ENCODE results near the gene METTL16.

Gene METTL16

DNA sequence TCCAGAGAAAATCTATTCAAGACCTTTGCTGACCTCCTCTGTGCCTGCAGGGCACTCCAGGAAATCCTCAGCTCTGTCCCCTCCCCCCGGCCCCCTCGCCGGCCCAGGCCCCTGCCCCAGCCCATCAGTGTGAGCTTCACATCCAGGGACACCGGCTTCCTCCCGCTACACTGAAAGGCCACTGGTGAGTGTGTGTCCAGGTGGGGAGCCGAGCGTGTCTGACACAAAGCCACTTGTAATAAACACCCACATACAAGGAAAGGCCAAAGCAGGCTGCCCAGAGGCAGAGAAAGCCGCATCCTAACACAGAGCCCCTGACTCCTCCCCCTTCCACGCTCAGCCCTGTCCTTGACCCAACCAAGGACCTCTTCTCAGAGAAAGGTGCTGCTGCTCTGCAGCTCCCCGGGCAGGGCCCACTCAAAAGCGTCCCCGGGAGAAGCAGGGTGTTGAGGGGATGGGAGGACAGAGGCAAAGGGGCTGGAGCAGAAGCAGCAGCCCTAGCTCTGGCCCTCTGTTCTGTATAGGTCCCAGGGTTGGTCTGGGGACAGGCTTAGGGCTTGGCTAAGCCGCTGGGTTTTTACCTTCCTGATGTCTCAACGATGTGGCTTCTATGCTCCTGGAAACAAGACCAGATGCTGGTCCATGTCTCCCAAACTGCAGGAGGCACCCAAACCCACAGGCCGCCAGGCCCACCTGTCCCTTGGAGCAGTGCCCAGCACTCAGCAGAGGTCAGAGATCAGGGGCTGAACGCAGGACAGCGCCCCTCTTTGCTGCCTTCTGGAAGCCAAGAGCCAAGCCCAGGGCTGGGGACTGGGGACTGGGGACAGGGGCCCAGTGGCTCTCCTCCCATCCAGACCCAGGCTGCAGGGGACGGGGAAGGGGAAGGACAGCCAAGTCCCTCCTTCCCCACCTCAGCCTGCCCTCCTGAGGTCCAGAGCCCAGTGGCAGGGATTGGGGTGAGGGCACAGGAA lies 126.2 kb downstream of the METTL16 start:
- in situ Hi-C loops (cut with MboI; ENCODE audit: low sequenced_read_pairs), result no loop called here

DNA sequence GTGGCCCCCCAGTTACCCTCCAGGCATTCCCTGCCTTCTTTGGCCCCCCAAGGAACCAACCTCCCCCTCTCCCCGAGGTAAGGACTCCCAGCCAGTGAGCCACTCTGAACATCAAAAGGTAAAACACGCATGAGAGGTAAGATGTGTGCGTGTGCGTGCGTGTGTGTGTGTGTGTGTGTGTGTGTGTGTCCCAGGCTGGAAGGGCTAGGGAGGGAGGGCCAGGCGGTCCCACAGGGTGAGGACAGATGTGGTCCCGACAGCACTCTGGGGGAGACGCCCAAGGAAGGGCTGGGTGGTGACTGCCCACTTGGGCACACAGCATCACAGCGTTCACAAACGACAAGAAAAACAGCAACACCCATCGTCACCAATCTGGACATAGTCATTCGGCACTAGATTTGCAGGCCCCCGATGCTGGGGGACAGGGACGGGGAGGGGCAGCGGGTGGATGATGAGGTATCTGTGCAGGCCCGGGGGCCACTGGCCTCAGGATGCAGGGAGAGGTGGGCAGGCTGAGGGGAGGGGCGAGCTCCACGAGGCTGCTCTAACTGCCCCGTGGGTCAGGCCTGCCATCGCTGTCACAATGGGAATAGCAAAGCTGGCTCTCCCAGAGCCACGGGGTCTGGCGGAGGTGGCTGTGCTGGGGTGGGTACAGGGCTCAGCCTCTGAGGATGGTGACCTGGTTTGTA lies 127.1 kb downstream of the METTL16 start:
- in situ Hi-C loops (cut with MboI; ENCODE audit: low sequenced_read_pairs), result no loop called here

DNA sequence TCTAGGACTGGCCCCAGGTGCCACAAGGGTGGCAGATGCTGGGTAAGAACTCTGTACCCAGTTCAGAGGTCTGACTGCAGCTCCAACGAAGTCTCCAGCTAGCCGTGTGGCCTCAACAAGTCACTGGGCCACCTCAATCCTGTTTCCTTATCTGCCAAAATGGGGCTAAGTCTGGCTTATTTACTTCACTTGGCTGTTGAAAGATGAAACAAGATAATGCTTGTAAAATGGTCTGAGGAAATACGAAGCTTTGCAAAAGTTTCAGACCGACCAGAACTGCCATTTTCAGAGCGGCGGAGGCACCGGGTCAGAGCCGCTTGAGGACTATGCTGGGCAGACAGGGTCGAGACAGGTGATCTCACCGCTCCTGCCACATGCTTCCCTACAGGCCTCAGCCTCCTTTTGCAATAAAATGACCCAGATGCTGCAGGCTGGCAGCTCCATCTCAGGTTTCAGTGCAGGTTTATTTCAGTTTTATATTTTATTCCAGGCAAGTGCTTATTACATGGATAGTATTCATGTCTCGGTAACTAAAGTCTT lies 128.0 kb downstream of the METTL16 start:
- in situ Hi-C loops (cut with MboI; ENCODE audit: low sequenced_read_pairs), result no loop called here

DNA sequence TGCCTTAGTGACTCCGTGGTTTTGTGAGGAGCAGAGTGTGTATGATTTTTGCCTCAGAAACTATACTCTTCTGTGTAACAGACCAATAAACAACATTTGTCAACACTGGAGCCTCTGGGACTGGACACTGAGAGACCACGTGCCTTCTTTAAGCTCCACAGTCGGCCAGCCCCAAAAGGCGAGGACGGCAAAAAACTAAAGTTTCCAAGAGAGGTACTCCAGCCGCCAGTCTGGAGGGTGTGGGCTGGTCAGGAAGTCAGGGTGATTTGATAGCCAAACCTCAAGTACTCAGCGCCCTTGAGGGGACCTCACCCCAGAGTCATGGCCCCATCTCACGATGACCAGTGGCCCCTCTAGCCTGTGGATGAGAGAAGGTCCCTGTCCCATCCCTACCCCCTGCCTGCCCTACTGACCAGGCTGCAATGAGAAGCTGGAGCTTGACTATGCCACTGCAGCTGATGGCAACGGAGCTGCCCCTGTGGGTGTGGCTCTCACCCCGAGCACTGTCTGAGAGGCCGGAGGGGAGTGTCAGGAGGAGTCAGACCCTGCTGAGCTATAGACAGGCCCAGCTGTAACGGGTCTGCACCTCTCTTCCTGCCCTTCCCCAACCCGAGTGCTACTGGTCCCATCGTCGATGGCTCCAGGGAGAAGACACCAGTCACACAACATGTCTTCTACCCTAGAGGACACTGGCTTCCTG lies 130.6 kb downstream of the METTL16 start:
- in situ Hi-C loops (cut with MboI; ENCODE audit: low sequenced_read_pairs), result no loop called here

DNA sequence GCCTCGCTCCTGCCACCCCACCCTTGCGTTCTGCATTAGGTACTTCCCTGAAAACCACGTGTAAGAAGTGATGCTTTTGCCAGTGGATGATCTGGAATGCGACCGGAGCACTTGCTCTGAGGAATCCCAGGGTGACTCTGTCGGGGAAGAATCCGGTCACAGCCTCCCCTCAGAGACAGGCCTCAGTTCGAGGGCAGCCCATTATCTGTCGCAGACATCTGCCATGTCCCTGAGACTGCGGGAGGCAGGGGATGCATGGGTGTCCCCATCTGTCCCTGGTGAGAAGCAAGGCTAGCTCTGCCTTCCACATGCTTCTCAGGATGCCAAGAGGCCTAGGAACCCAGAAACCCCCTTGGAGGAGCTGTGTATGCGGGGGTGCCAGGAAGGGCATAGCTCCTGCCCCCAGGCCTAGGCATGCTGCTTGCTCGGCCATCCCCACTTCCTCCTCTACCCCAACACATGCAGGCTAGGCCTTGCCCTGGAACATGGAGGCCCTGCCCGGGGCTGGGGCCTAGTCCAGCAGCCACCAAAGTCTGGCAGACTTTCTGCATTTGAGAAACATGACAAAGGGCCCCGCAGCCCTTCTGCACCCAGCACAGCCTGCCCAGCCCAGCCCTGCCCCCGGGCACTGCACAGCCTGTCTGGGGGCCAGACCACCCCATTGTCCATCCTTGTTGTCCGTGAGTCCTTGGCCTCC lies 131.3 kb downstream of the METTL16 start:
- in situ Hi-C loops (cut with MboI; ENCODE audit: low sequenced_read_pairs), result no loop called here

DNA sequence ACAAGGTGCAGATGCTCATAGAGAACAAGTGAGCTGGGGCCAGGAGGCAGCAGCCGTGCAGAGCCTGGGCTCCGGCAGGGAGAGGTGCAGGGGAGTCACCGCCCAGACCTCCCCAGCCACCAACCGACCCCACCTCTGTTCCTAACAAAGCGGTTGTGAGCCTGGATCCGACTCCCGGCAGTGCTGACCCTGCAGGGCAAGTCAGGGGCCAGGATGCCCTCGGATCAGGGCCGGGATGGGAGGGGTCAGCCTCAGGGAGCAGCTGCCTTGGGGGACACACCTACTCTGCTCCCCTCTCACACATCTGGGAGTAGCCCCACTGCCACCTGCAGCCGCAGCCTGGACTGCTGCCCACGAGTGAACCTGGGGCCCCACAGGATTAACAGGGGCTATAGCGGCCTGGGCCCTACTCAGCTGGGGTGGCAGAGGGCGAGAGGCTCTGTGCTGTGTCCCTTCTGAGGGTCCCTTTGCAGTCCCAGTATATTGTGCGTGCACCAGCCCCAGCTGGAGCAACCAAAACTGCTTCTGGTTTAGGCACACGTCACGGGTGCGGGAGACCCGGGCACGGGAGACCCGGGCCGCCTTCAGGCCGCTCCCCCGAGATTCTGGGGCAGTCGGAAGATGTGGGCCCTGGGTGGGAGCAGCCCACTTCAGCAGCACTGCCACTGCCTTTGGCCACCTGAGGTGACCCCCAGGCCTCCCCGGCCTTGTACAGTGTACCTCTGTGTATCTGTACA lies 132.0 kb downstream of the METTL16 start:
- in situ Hi-C loops (cut with MboI; ENCODE audit: low sequenced_read_pairs), result no loop called here

DNA sequence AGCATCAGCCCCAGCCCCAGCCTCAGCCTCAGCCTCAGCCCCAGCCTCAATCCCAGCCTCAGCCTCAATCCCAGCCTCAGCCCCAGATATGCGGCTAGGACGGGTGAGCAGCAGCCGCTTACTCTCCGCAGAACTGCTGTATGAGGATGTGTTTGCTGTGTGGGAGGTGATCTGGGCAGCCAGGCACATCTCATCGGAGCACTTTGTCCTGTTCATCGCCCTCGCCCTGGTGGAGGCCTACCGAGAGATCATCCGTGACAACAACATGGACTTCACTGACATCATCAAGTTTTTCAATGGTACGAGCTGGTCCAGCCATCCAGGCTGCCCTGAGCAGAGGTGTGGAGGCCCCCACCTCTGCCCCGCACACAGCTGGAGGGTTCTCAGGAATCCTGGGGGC lies 132.8 kb downstream of the METTL16 start:
- in situ Hi-C loops (cut with MboI; ENCODE audit: low sequenced_read_pairs), result no loop called here

DNA sequence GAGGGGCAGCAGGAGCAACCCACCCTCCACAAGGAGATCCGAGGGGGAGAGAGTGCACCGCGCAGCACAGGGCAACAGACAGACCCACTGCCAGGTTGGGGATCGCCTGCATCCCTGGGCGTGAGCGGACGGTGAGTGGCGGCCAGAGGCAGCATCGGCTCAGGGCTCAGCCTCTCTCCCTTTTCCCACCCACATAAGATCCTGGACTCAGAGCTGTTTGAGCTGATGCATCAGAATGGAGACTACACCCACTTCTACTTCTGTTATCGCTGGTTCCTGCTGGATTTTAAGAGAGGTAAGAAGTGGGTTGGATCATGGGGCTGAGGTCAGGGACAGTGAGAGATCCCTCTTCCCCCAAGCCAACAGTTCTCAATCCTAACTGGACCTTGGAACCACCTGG lies 134.0 kb downstream of the METTL16 start:
- in situ Hi-C loops (cut with MboI; ENCODE audit: low sequenced_read_pairs), result no loop called here

DNA sequence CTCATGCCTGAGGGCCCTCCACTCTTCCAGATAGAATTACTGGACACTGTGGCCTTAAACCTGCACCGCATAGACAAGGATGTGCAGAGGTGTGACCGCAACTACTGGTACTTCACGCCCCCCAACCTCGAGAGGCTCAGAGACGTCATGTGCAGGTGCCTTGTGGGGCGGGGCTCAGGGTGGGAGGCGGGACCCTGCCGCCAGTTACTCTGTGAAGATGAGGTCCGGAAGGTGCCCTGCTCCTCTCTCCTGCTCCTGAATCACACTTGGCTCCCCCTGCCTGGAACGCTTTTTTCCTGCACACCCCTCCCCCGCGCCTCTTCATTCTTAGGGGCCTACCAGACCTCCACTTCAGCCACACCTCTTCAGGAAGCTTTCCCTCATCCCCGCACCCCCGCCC lies 135.6 kb downstream of the METTL16 start:
- in situ Hi-C loops (cut with MboI; ENCODE audit: low sequenced_read_pairs), result no loop called here

DNA sequence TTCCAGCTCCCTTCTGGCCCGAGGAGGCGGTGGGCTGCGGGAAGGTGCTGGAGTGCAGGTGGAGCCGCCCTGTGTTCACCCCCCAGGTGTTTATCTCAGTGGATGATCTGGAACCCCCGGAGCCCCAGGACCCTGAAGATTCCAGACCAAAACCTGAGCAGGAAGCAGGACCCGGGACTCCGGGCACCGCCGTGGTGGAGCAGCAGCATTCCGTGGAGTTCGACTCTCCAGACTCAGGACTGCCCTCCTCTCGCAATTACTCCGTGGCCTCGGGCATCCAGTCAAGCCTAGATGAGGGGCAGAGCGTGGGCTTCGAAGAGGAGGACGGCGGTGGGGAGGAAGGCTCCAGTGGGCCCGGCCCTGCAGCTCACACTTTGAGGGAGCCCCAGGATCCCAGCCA lies 136.3 kb downstream of the METTL16 start:
- in situ Hi-C loops (cut with MboI; ENCODE audit: low sequenced_read_pairs), result no loop called here

DNA sequence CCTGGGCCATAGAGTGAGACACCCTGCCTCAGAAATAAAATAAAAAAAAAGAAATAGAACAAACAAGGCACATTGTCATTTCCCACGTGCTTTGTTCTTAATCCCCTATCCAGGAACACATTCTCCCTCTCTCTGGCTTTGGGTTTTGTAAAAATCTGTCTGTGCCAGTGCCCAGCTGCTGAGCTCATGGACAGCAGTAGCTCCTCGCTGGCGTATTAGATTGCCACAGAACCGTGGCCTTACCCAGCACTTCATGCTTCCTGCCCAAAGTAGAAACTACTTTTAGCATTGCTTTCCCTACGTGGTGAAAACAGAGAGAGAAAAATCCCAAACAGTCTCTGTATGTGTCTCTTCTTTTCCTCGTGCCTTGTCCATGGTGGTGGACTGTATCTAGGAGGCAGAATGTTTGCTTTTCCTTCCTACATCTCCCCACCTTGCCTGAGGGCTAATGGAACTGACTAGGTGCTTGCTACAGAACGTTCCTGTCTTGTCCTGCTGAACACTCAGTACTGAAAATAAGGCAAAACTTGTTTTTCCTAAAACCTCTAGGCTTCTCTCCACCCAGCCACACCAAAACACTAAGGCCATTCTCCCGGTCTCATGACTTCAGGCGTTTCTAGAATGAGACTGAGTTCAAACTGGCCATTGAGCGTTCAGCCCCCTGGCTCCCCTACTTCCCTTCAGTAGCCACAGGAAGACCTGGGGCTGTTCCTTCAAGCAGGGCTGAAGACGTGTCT lies 137.0 kb downstream of the METTL16 start:
- in situ Hi-C loops (cut with MboI; ENCODE audit: low sequenced_read_pairs), result no loop called here

DNA sequence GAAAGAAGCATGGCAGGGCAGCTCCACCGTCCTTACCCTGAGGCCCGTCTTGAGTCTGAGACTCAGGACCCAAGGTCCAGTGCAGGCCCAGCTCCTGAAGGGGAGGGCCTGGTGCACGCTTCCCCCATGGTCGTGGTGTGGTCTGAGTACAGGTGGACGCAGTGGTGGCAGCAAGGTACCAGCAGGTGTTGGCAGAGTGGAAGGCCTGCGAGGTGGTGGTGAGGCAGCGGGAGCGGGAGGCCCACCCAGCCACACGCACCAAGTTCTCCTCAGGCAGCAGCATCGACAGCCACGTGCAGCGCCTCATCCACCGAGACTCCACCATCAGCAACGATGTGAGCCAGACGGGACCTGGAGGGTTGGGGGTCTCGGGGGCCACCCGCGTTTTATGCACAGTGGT lies 138.5 kb downstream of the METTL16 start:
- in situ Hi-C loops (cut with MboI; ENCODE audit: low sequenced_read_pairs), result no loop called here

DNA sequence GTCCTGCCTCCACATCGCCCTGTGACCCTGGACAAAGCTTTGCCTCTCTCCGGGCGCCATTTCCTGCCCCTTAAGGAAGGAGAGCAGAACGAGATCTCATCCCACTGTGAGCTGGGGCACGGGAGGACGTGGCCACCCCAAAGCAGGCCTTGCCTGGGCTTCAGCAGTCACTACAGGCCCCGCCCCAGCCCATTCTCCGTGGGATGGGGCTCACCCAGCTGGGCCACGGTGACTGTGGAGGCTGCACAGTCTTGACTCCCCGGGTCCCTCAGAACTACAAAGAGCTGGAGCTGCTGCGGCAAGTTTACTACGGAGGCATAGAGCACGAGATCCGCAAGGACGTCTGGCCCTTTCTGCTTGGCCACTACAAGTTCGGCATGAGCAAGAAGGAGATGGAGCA lies 139.0 kb downstream of the METTL16 start:
- in situ Hi-C loops (cut with MboI; ENCODE audit: low sequenced_read_pairs), result no loop called here

DNA sequence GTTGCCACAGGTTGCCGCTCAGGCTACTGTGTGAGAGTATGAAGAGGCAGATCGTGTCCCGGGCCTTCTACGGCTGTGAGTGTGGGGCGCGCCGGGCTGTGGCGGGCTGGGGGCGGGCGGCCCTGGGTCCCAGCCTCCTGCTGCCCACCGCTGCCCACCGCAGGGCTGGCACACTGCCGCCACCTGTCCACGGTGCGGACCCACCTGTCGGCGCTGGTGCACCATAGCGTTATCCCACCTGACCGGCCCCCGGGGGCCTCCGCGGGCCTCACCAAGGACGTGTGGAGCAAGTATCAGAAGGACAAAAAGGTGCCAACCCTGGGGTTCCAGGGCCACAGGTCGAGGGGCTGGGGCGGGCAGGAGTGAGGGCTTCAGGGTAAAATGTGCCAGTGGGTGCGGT lies 139.5 kb downstream of the METTL16 start:
- in situ Hi-C loops (cut with MboI; ENCODE audit: low sequenced_read_pairs), result no loop called here

DNA sequence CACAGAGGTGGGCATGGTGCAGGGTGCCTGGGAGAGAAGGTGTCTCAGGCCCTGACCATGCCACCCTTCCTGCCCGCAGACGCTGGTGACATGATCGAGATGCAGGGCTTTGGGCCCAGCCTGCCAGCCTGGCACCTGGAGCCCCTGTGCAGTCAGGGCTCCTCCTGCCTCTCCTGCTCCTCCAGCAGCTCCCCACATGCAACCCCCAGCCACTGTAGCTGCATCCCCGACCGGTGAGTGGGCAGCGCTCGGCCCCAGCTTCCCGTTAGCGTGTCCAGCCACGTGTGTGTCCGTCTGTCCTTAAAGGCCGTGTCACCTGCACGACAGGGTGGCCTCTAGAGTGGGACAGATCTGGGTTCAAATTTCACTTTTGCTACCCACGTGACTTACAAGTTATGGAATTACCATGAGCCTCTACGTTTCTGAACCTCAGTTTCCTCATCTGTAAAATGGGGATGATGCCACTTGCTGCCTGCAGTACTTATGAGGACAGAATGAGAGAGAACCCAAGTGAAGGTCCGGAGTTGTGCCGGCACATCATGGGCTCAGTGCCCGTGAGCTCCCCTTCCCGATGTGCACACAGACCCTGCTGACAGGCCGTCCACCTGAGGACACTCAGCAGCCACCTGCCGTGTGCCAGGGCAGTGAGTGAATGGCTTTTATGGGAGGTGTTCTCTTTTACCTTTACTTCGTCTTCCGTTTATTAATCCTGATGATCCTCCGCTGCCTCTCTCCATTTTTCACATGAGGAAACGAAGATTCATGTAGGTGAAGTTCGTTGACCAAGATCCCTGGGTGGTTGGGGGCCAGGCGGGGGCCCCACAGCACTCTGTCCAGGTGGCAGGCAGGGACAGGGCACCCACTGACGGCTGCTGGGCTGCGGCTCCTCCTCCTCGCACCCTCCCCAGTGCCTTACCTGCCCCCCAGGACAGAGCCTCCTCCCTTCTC lies 140.2 kb downstream of the METTL16 start:
- in situ Hi-C loops (cut with MboI; ENCODE audit: low sequenced_read_pairs), result no loop called here

DNA sequence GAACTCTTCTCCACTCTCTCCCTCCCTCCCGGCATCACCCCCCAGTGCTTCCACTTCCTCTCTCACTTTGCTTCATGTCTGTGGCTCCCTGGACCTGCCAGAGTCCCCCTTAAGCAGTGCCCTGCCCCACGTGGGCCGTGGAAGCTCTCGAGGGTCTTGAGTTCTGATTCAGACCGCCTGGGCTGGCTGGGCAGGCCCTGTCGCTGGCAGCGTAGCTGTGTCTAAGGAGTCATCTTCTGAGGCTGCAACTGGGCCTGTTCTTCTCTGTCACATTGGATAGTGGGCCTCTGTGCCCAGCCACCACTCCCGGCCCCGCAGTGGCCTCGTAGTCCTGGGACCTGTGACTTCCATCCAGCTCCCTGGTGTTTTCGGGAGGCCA lies 141.5 kb downstream of the METTL16 start:
- in situ Hi-C loops (cut with MboI; ENCODE audit: low sequenced_read_pairs), result no loop called here

DNA sequence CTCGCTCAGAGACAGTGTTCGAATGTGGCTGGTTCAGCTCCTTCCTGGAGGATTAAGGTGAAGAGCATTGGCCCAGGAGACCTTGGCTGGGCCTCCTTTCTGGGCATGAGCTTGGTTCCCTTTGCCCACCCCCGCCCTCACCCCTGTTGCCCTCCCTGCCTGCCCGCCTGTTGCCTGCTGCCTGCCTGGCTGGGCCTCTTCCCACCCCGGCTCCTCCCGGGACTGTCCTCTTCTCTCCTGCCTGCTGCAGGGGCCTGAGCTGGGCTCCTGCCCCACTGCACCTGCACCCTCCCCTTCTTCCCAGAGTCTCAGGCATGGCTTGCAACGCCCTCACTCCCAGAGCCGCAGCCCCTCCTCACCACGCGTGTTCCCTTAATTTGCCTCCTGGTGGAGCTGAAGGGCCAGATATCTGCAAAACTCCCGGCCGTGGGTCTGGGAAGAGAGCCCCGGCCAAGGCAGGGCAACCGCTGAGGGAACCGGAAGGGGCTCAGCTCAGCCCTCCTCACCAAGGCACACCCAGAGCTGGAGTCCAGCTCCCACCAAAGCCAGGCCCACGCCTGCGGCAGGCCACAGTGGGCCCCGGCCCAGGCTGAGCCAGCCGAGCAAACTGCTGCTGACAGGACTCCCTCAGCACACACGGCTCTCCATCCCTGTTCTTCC lies 142.0 kb downstream of the METTL16 start:
- in situ Hi-C loops (cut with MboI; ENCODE audit: low sequenced_read_pairs), result no loop called here

DNA sequence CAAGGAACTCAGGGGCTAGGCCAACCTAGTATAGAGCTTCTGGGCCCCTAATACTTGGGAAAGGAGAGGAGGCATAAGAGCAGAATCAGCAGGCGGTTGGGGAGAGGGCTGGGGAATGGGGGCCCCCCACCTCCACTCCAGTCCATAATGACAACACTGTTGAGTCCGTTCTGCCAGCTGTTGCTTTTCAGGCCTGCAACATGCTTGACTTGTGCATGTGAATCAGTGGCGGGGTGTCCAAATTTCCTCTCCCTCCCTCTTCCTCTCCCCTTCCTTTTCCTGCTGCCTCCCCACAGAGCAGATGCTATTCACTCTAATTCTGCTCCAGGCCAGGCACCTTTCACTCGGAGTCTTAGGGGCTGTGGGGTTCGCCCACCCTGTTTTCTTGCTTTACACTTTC lies 142.6 kb downstream of the METTL16 start:
- in situ Hi-C loops (cut with MboI; ENCODE audit: low sequenced_read_pairs), result no loop called here

Data from hTERT RPE-1 (cell line).